ENCODE results near the gene SIK3.

Gene SIK3

GRCh38 chr11:116857316-116857715 lies 240.9 kb downstream of the SIK3 start:
- DNase-seq: no peak

DNA sequence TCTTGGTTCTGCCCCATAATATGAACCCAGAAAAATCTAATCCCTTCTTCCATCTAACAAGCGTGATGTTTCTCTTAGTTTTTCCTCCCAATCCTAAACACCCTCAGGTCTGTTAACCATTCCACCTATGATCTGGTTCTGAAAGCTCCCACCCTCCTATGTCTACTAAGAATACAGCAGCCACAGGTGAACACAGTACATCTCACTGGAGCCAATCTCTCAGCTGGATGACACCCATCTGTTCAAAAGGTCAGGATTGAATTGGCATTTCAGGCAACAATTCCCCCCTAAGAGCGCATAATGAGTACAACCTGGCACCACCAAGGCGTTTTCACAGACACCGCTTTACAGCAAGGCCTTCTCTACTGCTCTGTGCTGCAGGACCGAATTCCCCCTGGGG lies 241.8 kb downstream of the SIK3 start:
- DNase-seq: no peak

GRCh38 chr11:116855413-116855812 lies 242.8 kb downstream of the SIK3 start:
- no peak for DNase-seq

GRCh38 chr11:116853461-116854073 lies 244.7 kb downstream of the SIK3 start:
- peak; percentile 85 for DNase-seq

DNA sequence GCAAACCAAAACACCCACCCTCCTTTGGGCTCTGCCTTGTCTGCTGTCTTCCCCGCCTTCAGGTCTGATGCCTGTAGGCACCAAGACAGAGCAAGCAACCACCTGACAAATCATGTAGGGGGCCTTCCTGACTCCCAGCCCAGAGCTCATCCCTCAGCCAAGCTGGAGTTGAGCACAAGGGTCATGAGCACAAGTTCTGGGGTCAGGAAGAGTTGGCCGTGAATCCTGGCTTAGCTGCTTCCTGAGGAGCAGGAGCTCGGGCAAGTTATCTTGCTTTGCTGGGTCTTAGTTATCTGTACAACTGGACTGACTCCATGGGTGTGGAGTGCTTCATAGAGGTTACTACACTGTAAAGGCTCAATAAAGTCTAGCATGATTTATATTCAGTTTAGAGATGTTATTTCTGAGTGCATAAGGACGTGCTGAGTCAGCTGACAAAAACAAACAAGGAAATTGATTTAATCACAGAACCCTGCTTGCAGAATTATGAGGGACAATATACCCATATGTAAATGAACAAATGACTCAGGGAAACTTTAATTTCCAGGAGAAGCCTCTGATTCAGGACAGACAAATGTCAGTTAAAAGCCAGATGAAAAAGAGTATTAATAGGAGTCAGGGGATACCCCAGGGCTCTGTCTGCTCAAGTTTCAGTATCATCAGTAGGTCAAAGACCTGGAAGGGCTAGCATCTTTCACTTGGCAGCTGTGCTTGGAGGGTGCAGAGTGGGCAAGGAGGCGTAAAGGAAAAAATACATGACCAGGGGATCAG lies 245.8 kb downstream of the SIK3 start:
- DNase-seq: peak; percentile 51

DNA sequence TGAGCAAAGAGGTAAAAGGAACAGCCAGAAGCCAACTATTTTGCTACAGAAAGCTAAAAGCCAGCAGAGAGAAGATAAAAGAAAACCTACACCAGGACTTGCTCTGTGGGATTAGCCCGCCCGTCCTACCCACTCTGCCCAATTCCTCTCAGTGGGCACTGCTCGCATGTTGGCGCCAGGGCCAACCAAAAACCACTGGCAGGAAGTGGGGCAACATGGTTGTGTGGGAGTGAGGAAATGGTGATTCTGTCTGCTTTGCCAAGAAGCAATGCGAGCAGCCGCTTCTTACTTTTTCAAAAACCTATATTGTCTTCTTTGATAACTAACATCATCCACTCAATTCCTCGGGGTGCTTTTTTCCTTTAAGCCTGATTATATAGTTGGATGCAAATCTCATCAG lies 246.6 kb downstream of the SIK3 start:
- peak; percentile 39 for DNase-seq

DNA sequence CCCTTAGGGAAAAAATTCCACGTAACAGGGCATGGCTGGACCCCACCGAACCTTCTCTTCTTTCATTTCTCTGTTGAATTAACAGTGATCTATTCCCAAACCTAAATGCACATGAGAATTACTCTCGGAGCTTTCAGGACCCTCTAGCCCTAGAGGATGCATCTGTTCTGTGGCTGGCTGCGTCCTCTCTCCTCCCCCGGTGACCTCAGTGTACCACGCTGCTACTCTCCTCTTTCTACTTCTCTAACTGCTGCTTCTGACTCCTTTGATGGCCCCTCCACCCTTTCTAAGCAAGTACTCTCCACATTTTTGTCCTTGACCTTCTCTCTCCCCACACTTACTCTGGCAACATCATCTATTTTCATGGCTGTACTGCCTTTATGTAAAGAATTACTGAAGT lies 248.7 kb downstream of the SIK3 start:
- no peak for DNase-seq

DNA sequence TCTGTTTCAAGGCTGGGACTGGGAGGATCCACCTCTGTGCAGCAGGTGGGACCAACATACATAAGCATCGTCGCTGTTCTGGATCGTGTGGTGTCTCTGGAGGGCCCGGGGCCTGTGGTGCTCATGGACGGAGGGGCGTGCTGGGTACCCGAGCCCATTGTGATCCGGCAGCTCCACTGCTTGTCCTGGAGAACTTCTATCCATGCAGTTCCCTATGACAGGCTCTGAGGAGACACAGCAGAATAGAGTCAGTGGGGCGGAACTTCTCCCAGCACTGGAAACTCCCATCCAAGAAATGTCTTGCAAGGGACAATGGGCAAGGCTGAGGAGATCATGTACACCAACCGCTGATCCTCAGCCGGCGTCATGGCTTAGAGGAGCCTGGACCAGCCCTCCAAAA lies 249.2 kb downstream of the SIK3 start:
- DNase-seq: no peak

DNA sequence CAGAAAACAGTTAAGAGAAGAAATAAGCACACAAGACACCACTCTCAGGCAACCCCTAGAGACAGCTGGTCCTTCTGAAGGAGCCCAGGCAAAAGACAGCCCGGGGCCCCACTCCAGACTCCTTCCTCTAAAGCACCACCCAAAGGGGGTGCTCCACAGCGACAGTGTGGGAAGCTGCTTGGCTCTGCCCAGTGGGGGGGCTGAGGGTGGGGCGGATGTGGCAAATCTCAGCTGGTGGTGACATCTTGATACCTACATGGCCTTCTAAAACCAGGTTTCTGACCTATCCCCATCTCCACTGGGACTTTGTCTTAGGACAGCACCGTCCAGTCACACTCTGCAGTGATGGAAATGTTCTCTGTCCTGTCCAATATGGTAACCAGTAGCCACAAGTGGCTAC lies 250.6 kb downstream of the SIK3 start:
- no peak for DNase-seq

- no peak for DNase-seq
Observed at GRCh38 chr11:116844722-116845121, 253.5 kb downstream of the SIK3 start.

GRCh38 chr11:116843661-116844060 lies 254.6 kb downstream of the SIK3 start:
- no peak for DNase-seq

DNA sequence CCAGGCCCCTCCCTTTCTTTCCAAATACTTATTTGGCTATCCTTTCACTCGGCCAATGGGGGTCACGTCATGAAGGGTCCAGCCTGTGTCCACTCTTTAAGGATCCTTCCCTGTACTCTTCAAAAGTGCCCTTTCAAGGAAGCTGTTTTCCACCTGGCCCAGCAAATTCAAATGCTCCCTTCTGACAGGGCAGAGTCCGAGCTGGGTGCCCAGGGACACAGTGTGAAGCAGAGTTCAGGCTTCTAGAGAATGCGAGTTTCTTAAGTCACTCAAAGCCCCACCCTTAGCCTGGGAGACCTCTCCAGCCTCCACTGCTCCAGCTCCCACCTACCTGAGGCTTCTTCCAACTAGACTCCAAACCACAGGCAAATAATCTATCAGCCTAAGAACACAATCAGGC lies 255.3 kb downstream of the SIK3 start:
- no peak for DNase-seq

DNA sequence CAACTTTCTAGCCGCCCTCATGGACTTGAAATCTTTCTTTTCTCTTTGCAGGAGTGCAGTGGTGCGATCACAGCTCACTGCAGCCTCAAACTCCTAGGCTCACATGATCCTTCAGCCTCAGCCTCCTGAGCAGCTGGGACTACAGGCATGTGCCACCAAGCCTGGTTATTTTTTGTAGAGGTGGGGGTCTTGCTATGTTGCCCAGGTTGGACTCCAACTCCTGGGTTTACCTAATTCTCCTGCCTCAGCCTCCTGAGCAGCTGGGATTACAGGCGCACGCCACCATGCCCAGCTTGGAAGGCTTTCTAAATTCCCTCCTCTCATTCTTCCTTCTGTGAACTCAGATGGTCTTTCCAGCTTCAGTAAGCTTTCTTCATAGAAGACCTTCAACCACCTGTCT lies 256.1 kb downstream of the SIK3 start:
- DNase-seq: no peak

DNA sequence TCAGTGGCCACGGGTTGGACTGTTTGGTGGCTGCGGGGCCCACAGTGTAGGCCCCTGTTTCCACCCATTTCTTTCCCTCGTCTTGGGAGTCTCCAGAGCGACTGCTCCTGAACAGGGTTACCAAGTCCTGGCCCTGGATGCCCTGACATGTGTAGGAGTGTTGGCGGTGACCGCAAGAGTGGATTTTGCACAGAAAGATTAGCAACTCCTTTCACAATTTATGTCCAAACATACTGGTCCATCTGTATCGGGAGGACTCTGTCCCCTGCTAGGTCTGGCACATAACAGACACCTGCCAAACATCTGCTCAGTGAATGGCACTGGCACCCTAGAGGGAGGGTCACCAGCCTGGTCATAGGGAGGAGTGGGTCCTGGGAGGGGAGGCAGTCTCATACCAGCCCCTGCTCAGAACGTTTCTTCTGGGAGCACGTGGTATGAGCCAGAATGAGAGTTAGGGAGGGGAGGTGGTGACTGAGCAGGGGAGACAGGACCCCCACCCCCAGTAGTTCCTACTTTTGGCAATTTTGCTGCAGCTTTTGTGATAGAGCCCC lies 257.4 kb downstream of the SIK3 start:
- DNase-seq: no peak

- peak; percentile 41 for DNase-seq
Observed at GRCh38 chr11:116840224-116840745, 257.9 kb downstream of the SIK3 start.

DNA sequence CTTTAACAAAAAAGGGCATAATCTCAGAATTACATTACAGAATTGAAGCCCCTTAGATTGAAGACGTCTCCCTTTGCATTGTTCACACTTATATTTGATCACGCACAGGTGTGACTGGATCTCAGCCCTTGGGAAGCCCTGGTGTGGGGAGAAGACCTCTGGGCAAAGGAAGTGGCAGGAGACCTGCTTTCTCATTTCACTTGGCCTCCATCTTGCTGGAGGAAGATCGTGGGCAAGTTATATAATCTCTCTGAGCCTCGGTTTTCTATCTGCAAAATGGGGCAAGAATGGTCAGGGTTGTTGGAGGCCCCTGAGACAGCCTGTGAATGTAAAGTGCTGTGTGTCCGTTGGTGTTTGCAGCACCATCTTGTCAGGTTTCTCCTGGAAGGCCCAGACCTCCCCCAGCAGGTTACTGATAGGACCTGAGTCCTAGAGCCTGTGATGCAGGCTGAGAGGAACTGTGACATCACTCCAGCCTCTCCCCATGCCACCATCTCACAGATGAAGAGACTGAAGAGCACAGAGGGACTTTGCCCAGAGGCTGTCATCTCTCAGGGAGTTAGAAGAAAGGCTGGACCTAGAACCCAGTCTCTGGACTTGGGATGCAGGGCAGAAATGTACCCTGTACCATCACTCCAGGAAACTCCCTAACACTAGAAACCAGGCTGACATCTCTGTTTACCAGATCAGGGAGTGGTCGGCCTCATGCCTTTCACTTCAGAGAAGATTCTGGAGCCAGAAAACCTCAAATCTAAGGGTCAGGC lies 259.7 kb downstream of the SIK3 start:
- no peak for DNase-seq

- DNase-seq: no peak
Observed at GRCh38 chr11:116837231-116838091, 260.8 kb downstream of the SIK3 start, which contains the start of gene APOA1. Gene APOA1 (minus strand): TSS chr11:116837622. CDS start chr11:116837387, 235 bp downstream.

GRCh38 chr11:116836632-116836991 lies 261.6 kb downstream of the SIK3 start:
- no peak for DNase-seq

GRCh38 chr11:116835791-116836631 lies 262.2 kb downstream of the SIK3 start:
- peak; percentile 82 for DNase-seq

DNA sequence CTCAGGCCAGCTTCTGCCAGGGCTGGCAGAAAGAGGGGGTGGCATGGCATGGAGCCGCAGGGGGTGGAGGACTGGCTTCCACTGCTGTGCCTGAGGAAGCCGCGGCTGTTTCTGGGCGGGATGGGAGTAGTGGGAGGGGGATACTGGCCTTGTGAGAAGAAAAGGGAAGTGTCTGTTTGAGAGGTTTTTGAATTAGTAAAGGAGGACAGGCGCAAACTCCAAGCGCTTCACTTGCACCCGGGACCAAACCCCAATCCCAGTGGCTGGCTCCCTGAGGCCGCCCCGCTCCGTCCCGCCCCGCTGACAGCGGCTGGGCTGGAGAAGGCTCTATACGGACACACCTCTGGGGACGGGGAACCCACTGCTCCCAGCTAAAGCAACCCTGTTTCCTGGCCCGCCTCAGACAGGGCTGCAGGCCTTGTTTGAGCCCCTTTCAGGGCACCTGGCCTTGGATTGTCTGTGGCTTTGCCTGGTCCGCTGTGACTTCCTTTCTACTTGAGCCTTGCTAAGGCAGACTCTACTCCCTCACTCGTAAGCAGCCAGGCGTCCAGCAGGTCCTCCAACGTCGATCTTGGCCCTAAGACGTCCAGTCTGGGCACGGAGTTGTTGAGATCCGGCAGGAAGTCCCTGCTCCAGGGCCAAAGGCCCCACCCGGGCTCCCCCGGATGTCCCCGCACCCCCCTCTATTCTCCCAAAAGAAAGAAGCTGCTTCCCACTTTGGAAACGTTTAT lies 263.0 kb downstream of the SIK3 start:
- DNase-seq: peak; percentile 30
